ENCODE results near the gene DLG2.

- TF ChIP-seq CTCF (IDR thresholded peaks at IDR 0.05) = no peak
- no peak for TF ChIP-seq POLR2A (IDR thresholded peaks at IDR 0.05)
These were observed 1130.0 kb downstream of the DLG2 start for GRCh38 chr11:84497181-84497580.

Data from tibial nerve (tissue), 3 donors.